HepG2 (cell line): Measurements from ENCODE around the gene LRFN2. TPM values are rescaled to one million over a fixed set of nuclear protein-coding genes. Genes with fewer than 3 reads are reported as not detected.

Experiments used
- ATAC-seq: fragments of 200-7000 bp; cut with Tn5 transposase; 3 replicates; pipeline ENCODE4 v1.9.1; 2020; ENCODE audit warnings: mild to moderate bottlenecking, moderate library complexity
- BruUV-seq: library from RNA; stranded (reverse); fragments of 400-500 nt; replicated peaks from 2 replicates; lab custom pipeline; 2021; lab: Mats Ljungman, UMichigan
- CTCF ChIA-PET: fragments of 300-600 bp; formaldehyde crosslinking; extraction: SDS; loops from one replicate; lab custom pipeline; 2021; ENCODE audit warnings: low total read pairs, inconsistent platforms, low intra/inter-chr PET ratio; lab: Yijun Ruan, JAX
- POLR2A ChIA-PET: fragments of 350-600 bp; sonication (Branson Sonifier 250); formaldehyde crosslinking; loops from one replicate; lab custom pipeline; 2020; ENCODE audit warnings: antibody characterized with exemption, inconsistent platforms; lab: Yijun Ruan, JAX
- DNase-seq: peaks from one replicate; pipeline ENCODE4 v3.0.0-alpha.2; 2015; ENCODE audit warnings: low spot score
- FAIRE-seq: peaks from 3 replicates; lab custom pipeline; 2011; peaks lifted over from hg19 to GRCh38; lab: Jason Lieb, UNC
- H2AFZ ChIP-seq: one replicate; pipeline ENCODE4 v1.6.1; 2011; ENCODE audit warnings: low read length, inconsistent platforms
- H3K27ac ChIP-seq: fragments of 300-600 bp; 3 replicates; pipeline ENCODE4 v1.8.0; 2011; ENCODE audit warnings: mixed run types, mild to moderate bottlenecking, mixed read lengths, low read length, inconsistent platforms; ENCODE audit not compliant: insufficient read depth; ENCODE audit errors: extremely low read length
- H3K27me3 ChIP-seq, 2 experiments: fragments of 200-600 bp in 1 of 2; 2 replicates in 1 of 2; 3 replicates in 1 of 2; pipeline versions ENCODE4 v1.6.0 to v1.8.0; 2011; ENCODE audit warnings: low read length in 2 of 2, mild to moderate bottlenecking in 2 of 2, moderate library complexity in 2 of 2, inconsistent platforms in 1 of 2; ENCODE audit not compliant: insufficient read depth in 2 of 2, control insufficient read depth in 1 of 2
- H3K36me3 ChIP-seq, 2 experiments: fragments of 200-600 bp in 1 of 2; replicated peaks in 1 of 2; 2 replicates in 1 of 2; 3 replicates in 1 of 2; pipeline versions ENCODE4 v1.5.1 to v1.8.0; 2011; ENCODE audit warnings: low read length in 2 of 2, inconsistent platforms in 1 of 2; ENCODE audit not compliant: insufficient read depth in 2 of 2, control insufficient read depth in 1 of 2
- H3K4me1 ChIP-seq: 2 replicates; pipeline ENCODE4 v1.5.1; 2012; ENCODE audit warnings: low read length, inconsistent platforms; ENCODE audit not compliant: insufficient read depth
- H3K4me2 ChIP-seq: 2 replicates; pipeline ENCODE4 v1.6.0; 2011; ENCODE audit warnings: low read depth, low read length, inconsistent platforms
- H3K4me3 ChIP-seq, 3 experiments: fragments of 200-600 bp in 1 of 3; sonication (generic), shearing (Covaris generic) in 1 of 3; replicated peaks in 1 of 3; 2 replicates each; pipeline ENCODE4 v1.5.1; 2011 to 2016; ENCODE audit warnings: low read length in 3 of 3, inconsistent platforms in 2 of 3, low read depth in 2 of 3, mild to moderate bottlenecking in 2 of 3, control low read depth in 1 of 3, mixed read lengths in 1 of 3; ENCODE audit not compliant: insufficient read depth in 1 of 3
- H3K79me2 ChIP-seq: one replicate; pipeline ENCODE4 v1.6.1; 2011; ENCODE audit warnings: low read length, inconsistent platforms; ENCODE audit not compliant: insufficient read depth
- H3K9ac ChIP-seq: 2 replicates; pipeline ENCODE4 v1.6.0; 2011; ENCODE audit warnings: mild to moderate bottlenecking, low read depth, low read length, inconsistent platforms; ENCODE audit not compliant: insufficient read depth
- H3K9me3 ChIP-seq: 2 replicates; pipeline ENCODE4 v1.5.1; 2012; ENCODE audit warnings: mild to moderate bottlenecking, low read length
- H4K20me1 ChIP-seq: 2 replicates; pipeline ENCODE4 v1.6.0; 2011; ENCODE audit warnings: inconsistent platforms, mild to moderate bottlenecking, low read length, moderate library complexity; ENCODE audit not compliant: insufficient read depth
- BORCS8-MEF2B ChIP-seq: sonication (generic); formaldehyde crosslinking; IDR thresholded peaks from 2 replicates; pipeline ENCODE4 v1.8.0; 2022; ENCODE audit warnings: mild to moderate bottlenecking, missing genetic modification reagents
- ETV6 ChIP-seq: sonication (generic); formaldehyde crosslinking; conservative IDR thresholded peaks from 2 replicates; pipeline ENCODE4 v1.4.0; 2020; ENCODE audit warnings: missing genetic modification reagents
- GRHL1 ChIP-seq: sonication (generic); formaldehyde crosslinking; conservative IDR thresholded peaks from 2 replicates; pipeline ENCODE4 v1.8.0; 2022; ENCODE audit warnings: missing genetic modification reagents
- GTF2F1 ChIP-seq: fragments of 150-350 bp; IDR thresholded peaks from 2 replicates; pipeline ENCODE4 v1.6.1; 2014; ENCODE audit warnings: low read length
- HNRNPK ChIP-seq: fragments of 200-400 bp; formaldehyde crosslinking; IDR thresholded peaks from 2 replicates; pipeline ENCODE4 v1.6.1; 2018; ENCODE audit warnings: low read length, low read depth, moderate library complexity, mild to moderate bottlenecking; ENCODE audit not compliant: poor library complexity, severe bottlenecking
- PRMT3 ChIP-seq: sonication (generic); formaldehyde crosslinking; IDR thresholded peaks from 2 replicates; pipeline ENCODE4 v1.8.1; 2022; ENCODE audit warnings: low read depth, mild to moderate bottlenecking, moderate library complexity, missing genetic modification reagents, borderline replicate concordance
- SMARCC2 ChIP-seq: fragments of 450-650 bp; IDR thresholded peaks from 2 replicates; pipeline ENCODE4 v1.6.1; 2017; ENCODE audit warnings: antibody characterized with exemption, mild to moderate bottlenecking
- SRSF9 ChIP-seq: fragments of 200-400 bp; formaldehyde crosslinking; IDR thresholded peaks from 2 replicates; pipeline ENCODE4 v1.6.1; 2018; ENCODE audit warnings: borderline replicate concordance, mild to moderate bottlenecking, low read depth, low read length; ENCODE audit not compliant: insufficient read depth, poor library complexity, severe bottlenecking
- STAG1 ChIP-seq: sonication (generic); formaldehyde crosslinking; IDR thresholded peaks from 2 replicates; pipeline ENCODE4 v1.4.0; 2020; ENCODE audit warnings: missing genetic modification reagents
- ZNF768 ChIP-seq: sonication (generic); formaldehyde crosslinking; IDR thresholded peaks from 2 replicates; pipeline ENCODE4 v1.4.0; 2020; ENCODE audit warnings: missing genetic modification reagents
- ZSCAN5A ChIP-seq: sonication (generic); formaldehyde crosslinking; IDR thresholded peaks from 2 replicates; pipeline ENCODE4 v1.8.0; 2022; ENCODE audit warnings: mild to moderate bottlenecking, missing genetic modification reagents, borderline replicate concordance
- WGBS: methylation state at CpG from one replicate; pipeline ENCODE4 v1.1.6; 2017; ENCODE audit warnings: low lambda C conversion rate; 5-methylcytosine and 5-hydroxymethylcytosine counted together
- in situ Hi-C: cut with HindIII; loops from 2 replicates; pipeline ENCODE4 v1.10.0; 2017; ENCODE audit warnings: low pct_unique_long_range_greater_than_20kb; ENCODE audit not compliant: extremely low pct_ligation_motif_present
- intact Hi-C: fragments of 100-400 bp; cut with micrococcal nuclease; formaldehyde crosslinking; loops from one replicate; pipeline ENCODE4 v1.10.0; 2022; ENCODE audit not compliant: unreplicated experiment
- polyA plus RNA-seq, 8 experiments: library from polyadenylated mRNA; depleted of rRNA in 3 of 8; stranded (reverse) in 7 of 8; unstranded in 1 of 8; fragments of >200 nt; fragmentation: Illumina TruSeq in 4 of 8; extraction: Trizol in 4 of 8; gene quantifications; 2 replicates each; pipeline versions ENCODE4 v1.2.1 to v1.2.3, GENCODE V29; 2011 to 2016; ENCODE audit warnings: low read depth in 4 of 8, missing spikeins in 1 of 8, mixed read lengths in 1 of 8; ENCODE audit not compliant: insufficient read depth in 1 of 8
- total RNA-seq, 5 experiments: library from RNA; depleted of rRNA; stranded (reverse); fragments of >200 nt; fragmentation: Illumina TruSeq; extraction: Trizol; gene quantifications; 2 replicates each; pipeline ENCODE4 v1.2.3, GENCODE V29; 2016; ENCODE audit warnings: low read depth in 1 of 5
- TF ChIP-seq, protein P1 (sequence below): sonication (generic); formaldehyde crosslinking; conservative IDR thresholded peaks from 2 replicates; pipeline ENCODE4 v1.8.1; 2023; ENCODE audit warnings: missing genetic modification reagents

LRFN2 gene
- total and polyA plus RNA-seq, 2 of the 13 experiments (the other 11 are each of a cell fraction or from before 2014, with no cell fraction given): not detected

- FAIRE-seq: no peak
- CTCF ChIA-PET: no interaction called here
- H3K4me3 ChIP-seq: no peak overlapping the region
These were observed 62.2 kb downstream of the LRFN2 start for GRCh38 chr6:40524797-40525585.

DNA sequence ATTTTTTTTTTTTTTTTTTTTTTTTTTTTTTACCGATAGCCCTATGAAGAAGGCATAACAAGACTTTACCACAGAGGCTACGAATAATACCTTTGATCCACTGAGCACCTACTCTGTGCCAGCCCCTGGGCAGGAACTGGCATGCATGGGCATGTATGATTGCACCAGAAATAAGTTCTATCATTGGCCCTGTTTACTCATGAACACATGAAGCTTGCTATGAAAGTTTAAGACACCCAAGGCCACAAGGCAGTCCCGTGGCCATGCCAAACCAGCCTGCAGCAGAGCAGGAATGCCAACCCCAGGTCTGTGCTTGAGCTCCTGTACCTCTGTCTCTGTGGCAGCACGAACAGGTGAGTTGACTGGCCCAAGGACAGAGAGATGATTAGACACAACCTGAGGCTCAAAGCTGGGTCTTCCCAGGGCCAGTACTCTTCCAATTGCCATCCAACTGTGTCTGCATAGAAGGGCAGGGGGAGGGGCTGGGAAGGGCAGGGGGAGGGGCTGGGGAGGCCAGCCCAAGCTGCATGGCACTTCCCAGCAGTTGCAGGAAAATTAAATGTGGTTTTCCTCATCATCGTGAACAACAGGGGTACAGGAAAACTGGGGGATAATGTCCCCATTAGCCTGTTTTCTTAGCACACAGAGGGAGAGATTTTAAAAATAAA, 63.5 kb downstream of the LRFN2 start:
- no TSS peak for BruUV-seq
- no peak for FAIRE-seq
- TF ChIP-seq GRHL1 (CRISPR knock-in tag): no peak
- no peak for TF ChIP-seq GTF2F1
- no peak for TF ChIP-seq BORCS8-MEF2B (CRISPR knock-in tag)
- TF ChIP-seq ETV6: no peak
- TF ChIP-seq ZSCAN5A (CRISPR knock-in tag): no peak
- TF ChIP-seq STAG1 (CRISPR knock-in tag): no peak
- TF ChIP-seq HNRNPK: no peak
- TF ChIP-seq PRMT3: no peak
- TF ChIP-seq SMARCC2: no peak

More at GRCh38 chr6:40524797-40525585, 62.2 kb downstream of the LRFN2 start:
- H3K9me3 ChIP-seq: no peaks in the 10 kb centered on the region
- ATAC-seq (no peak), DNase-seq (no peak)
- in situ Hi-C loops (no loop called here), intact Hi-C loops (no loop called here)
- TF ChIP-seq SRSF9 (no peak), ZNF768 (peak; percentile 72)
- TF ChIP-seq, protein P1, sequence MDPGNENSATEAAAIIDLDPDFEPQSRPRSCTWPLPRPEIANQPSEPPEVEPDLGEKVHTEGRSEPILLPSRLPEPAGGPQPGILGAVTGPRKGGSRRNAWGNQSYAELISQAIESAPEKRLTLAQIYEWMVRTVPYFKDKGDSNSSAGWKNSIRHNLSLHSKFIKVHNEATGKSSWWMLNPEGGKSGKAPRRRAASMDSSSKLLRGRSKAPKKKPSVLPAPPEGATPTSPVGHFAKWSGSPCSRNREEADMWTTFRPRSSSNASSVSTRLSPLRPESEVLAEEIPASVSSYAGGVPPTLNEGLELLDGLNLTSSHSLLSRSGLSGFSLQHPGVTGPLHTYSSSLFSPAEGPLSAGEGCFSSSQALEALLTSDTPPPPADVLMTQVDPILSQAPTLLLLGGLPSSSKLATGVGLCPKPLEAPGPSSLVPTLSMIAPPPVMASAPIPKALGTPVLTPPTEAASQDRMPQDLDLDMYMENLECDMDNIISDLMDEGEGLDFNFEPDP (CRISPR knock-in tag): no peak
- no TSS peak for BruUV-seq
- WGBS: 26% methylated on average over 5 of the region's 6 CpGs
- no peaks in the 10 kb centered on the region for H4K20me1 ChIP-seq
- H3K27ac ChIP-seq: no peak overlapping the region
- POLR2A ChIA-PET: no interaction called here
- peaks cover 13% of the 10 kb centered on the region for H3K4me1 ChIP-seq
- no peaks in the 10 kb centered on the region for H3K36me3 ChIP-seq
- H3K4me2 ChIP-seq: no peak overlapping the region
- no peaks in the 10 kb centered on the region; a peak in 1 of 5 replicates for H3K27me3 ChIP-seq
- H3K9ac ChIP-seq: no peak overlapping the region
- no peaks in the 10 kb centered on the region for H3K79me2 ChIP-seq
- H2AFZ ChIP-seq: no peak overlapping the region

More for the DNA sequence above, 63.5 kb downstream of the LRFN2 start:
- in situ Hi-C loops (no loop called here), intact Hi-C loops (no loop called here)
- 13% methylated on average over 4 of the region's 5 CpGs for WGBS
- no peak overlapping the region for H2AFZ ChIP-seq
- H3K9ac ChIP-seq: no peak overlapping the region
- no peak overlapping the region for H3K27ac ChIP-seq
- POLR2A ChIA-PET: no interaction called here
- H3K9me3 ChIP-seq: no peaks in the 10 kb centered on the region
- H3K27me3 ChIP-seq: no peaks in the 10 kb centered on the region; a peak in 1 of 5 replicates
- peaks cover 13% of the 10 kb centered on the region for H3K4me1 ChIP-seq
- H4K20me1 ChIP-seq: no peaks in the 10 kb centered on the region
- H3K4me2 ChIP-seq: no peak overlapping the region
- ATAC-seq (no peak), DNase-seq (no peak)
- CTCF ChIA-PET: no interaction called here
- H3K36me3 ChIP-seq: no peaks in the 10 kb centered on the region
- no peak overlapping the region for H3K4me3 ChIP-seq
- H3K79me2 ChIP-seq: no peaks in the 10 kb centered on the region
